ENCODE results near the gene CD101. TPM values are rescaled to one million over a fixed set of nuclear protein-coding genes. Genes with fewer than 3 reads are reported as not detected.

Gene CD101
- polyA plus RNA-seq, 6 donors from 2014 or later, result 0.09 to 0.86 (median 0.14) TPM; not detected in 3

DNA sequence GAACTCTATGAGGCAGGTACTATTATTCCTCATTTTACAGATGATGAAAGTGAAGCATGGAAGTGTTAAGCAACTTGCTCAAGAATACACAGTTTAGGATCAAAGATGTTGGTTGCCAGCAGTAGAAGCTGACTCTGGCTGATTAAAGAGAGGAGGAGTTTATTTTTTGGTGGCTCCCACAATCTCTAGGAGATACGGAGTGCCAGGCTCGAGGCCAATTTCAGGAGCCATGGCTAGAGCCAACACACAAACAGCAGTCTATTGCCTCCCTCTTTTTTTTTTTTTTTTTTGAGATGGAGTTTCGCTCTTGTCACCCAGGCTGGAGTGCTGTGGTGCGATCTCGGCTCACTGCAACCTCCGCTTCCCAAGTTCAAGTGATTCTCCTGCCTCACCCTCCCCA is 78.2 kb downstream of the CD101 start:
- Mint-ChIP-seq H3K4me3 (no peak overlapping the region), H3K9me3 (no peaks in the 10 kb centered on the region), H3K4me1 (no peaks in the 10 kb centered on the region), H3K36me3 (peaks cover 55 to 57% of the 10 kb centered on the region in 2 donors), H3K27ac (no peak overlapping the region), H3K27me3 (no peaks in the 10 kb centered on the region)
- ATAC-seq (ENCODE audit: low read depth in 2 of 2) (no peak), DNase-seq (no peak)

DNA sequence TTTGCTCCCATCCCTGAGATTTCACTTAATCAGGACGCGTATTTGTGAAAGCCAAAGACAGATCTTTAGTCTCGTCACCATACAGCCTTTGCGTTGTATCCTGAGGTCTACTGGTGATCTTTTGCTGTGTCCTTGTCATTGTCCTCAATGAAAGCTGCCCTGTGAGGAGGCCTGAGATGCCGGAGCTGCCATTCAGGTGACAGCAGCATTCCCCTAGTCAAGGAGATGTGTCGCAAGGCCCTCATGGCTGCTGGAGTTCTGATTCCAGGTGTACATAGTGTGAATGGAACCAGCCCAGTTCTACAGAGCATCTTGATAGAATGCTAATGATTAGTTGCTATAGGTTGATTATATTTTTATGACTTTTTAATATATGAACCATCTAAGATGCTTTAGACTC is 82.7 kb downstream of the CD101 start:
- no peak overlapping the region for H3K4me3 Mint-ChIP-seq
- peaks cover 0 to 4% (median 0%) of the 10 kb centered on the region in 7 donors for H3K9me3 Mint-ChIP-seq
- H3K27ac Mint-ChIP-seq, result no peak overlapping the region
- peaks cover 23 to 36% of the 10 kb centered on the region in 2 donors for H3K36me3 Mint-ChIP-seq
- H3K4me1 Mint-ChIP-seq, result no peaks in the 10 kb centered on the region
- no peak for ATAC-seq (ENCODE audit: low read depth in 2 of 2)
- DNase-seq, result no peak
- no peaks in the 10 kb centered on the region for H3K27me3 Mint-ChIP-seq

Other genes with a start within 250 kb of the CD101 start
- gene CD2, start 247.3 kb upstream of the CD101 start, polyA plus RNA-seq (ENCODE audit: low read depth in 6 of 6), result 1 to 10 TPM in 4 of 6 donors, under 1 TPM in 2; 0.35 to 1.2 (median 1.1) TPM
- gene PTGFRN, start 91.8 kb upstream of the CD101 start, polyA plus RNA-seq (ENCODE audit: low read depth in 6 of 6), result not detected
- 10 to 100 TPM in 3 of 6 donors, 1 to 10 TPM in 3; 2.9 to 14.3 (median 10.9) TPM for gene TTF2, start 58.6 kb downstream of the CD101 start, polyA plus RNA-seq (ENCODE audit: low read depth in 6 of 6)
- gene TRIM45, start 120.0 kb downstream of the CD101 start, polyA plus RNA-seq (ENCODE audit: low read depth in 6 of 6), result under 1 TPM in 2 of 6 donors, not detected in 4; 0.17 to 0.31 TPM
- not detected for gene VTCN1, start 209.2 kb downstream of the CD101 start, polyA plus RNA-seq (ENCODE audit: low read depth in 6 of 6)